H4 (cell line): Measurements from ENCODE around the gene RGS9BP. TPM values are rescaled to one million over a fixed set of nuclear protein-coding genes. Genes with fewer than 3 reads are reported as not detected.
"Not testable (repeated sequence)": the region's sequence is repeated elsewhere in the genome, so short reads cannot be mapped to it uniquely, and the experiment has no call there.

ENCODE experiments used
- DNase-seq: peaks from one replicate; pipeline ENCODE4 v3.0.0-alpha.2; 2015; ENCODE audit warnings: low spot score
- total RNA-seq: library from RNA; depleted of rRNA; stranded (reverse); fragments of >200 nt; shearing (Covaris generic); gene quantifications from 2 replicates; pipeline ENCODE4 v1.2.3, GENCODE V29; 2014; rRNA removed

RGS9BP gene
- total RNA-seq, 1 experiment from 2014 or later = 0.45 TPM

DNA sequence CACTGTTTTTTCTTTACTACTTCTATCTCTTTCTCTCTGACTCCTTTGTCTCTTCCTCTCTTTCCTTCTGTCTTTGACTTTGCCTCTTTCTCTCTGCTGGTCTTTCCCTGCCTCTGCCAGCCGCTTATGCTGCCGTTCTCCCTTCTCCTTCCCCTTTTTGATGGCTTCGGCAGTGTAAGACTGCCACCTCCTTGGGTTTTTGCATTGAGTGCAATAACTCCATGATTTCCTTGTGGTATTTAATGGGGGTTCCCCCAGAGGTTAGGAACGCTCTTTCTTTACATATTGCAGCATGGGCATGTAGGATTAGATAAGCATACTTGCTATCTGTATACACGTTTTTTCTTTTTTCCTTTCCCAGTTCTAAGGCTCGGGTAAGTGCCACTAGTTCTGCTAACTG, 19.9 kb downstream of the RGS9BP start:
- not testable (repeated sequence) for DNase-seq

DNA sequence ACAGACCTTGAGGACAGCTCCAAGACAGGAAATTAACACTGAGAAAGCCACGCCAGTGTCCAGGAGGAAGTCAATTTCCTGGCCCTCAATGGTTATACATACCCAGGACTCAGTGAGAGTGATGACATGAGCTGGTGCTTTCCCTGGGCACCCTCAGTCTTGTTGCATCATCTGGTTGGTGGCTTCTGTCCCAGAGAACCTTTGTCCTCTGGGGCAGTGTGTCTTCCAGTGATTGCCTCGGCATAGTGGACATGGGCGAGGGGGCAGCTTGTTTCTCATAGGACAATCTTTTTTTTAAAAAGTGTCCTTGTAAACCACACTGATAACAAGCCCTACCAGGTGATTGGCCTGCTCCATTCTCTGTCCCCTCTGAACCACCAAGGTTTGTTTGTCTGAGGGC, 21.1 kb downstream of the RGS9BP start:
- DNase-seq = not testable (repeated sequence)

DNA sequence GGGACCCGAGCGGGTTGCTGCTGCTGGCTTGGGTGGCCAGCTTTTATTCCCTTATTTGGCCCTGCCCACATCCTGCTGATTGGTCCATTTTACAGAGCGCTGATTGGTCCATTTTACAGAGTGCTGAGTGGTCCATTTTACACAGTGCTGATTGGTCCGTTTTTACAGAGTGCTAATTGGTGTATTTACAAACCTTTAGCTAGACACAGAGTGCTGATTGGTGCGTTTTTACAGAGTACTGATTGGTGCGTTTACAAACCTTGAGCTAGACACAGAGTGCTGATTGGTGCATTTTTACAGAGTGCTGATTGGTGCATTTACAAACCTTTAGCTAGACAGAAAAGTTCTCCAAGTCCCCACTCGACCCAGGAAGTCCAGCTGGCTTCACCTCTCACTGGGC, 24.5 kb downstream of the RGS9BP start:
- not testable (repeated sequence) for DNase-seq

DNA sequence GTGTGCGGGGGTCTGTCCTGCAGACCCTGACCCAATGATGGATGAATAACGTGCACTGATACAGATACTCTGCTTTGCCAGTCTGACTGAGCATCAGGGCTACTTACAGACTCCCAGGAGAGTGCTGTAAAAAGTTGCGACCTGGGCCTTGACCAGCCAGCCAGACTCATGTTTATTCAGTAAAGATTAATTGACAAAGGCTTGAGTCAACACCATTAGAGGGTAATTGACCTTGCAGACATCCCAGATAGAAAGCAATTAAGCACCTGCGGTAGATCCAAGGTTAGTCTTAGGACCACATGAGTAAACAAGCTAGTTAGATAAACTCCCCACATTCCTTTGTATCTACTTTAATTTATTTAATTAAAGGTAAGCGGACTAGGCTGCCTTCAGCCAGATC, 26.4 kb downstream of the RGS9BP start:
- no peak for DNase-seq

DNA sequence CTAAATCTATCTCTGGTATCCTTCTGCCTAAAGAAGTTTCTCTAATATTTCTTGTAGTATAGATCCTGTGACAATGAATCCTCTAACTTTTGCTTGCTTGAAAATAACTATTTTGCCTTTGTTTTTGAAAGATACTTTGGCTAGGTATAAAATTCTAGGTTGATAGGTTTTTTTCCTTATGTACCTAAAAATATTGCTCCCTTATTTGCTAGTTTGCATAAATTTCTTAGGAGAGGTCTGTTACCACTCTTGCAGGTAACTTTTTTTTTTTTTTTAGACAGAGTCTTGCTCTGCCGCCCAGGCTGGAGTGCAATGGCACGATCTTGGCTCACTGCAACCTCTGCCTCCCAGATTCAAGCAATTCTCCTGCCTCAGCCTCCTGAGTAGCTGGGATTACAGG, 28.4 kb downstream of the RGS9BP start:
- not testable (repeated sequence) for DNase-seq

DNA sequence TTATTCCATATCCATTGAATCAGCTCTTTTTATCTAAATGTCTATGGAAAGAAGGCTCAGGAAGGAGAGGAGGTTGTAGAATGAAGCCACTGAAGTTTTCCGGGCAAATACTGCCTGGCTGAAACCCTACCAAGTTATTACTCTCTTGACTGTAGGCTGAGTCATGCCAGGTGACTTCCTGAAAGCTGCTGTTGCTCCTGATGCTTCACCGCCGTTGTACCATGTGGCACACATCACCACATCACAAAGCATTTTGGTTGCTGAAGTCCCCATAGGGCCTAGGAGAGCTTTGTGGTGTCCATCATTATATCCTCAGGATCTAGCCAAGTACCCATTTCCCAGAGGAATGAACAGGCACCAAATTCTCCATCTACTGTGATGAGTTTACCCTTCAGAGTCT, 32.8 kb downstream of the RGS9BP start:
- DNase-seq = no peak

DNA sequence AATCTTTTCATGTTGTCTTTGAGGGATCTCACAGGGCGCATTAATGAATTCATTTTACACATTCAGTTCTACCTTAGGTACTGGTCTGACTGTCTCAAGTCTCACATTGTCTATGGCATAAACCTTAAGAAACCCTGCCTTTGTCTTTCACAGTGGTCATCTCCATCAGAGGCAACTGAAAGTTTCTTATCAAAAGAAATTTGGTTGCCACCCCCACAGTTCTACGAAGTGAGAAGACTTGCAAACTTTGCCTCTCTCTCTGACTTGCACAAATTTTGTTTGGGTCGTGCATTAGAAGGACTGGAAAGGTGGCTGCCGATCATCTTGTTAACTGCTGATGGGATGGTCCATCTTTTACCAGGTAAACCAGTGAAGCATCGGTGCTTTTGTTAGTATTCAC, 33.4 kb downstream of the RGS9BP start:
- DNase-seq = no peak

DNA sequence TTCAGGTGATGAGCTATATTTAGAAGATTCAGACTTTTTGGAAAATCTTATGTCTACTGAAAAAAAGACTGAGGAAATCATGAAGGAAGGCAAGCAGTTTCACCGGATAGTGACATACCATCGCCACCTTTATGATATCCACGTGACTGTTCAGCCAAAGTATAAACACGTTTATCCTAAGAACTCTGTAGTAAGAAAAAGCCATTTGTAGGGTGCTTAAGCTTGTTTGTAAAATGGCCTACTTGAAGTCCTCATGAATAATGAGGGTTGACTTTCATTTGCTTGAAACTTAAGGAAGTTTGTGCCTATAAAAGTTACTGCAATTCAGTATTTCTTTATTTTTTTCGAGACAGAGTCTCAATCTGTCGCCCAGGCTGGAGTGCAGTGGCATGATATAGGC, 36.1 kb downstream of the RGS9BP start:
- DNase-seq = no peak

DNA sequence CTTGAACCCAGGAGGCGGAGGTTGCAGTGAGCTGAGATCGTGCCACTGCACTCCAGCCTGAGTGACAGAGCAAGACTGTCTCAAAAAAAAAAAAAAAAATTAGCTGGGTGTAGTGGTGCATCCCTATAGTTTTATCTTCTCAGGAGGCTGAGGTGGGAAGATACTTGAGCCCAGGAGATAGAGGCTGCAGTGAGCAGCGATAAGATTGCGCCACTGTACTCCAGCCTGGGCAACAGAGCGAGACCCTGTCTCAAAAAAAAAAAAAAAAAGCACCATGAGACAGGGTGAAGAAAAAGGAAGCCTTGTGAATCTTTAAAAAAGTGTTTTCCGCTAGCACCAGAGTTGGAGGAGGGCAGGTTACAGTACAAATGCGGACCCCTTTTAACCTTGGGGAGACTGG, 40.6 kb downstream of the RGS9BP start:
- not testable (repeated sequence) for DNase-seq

DNA sequence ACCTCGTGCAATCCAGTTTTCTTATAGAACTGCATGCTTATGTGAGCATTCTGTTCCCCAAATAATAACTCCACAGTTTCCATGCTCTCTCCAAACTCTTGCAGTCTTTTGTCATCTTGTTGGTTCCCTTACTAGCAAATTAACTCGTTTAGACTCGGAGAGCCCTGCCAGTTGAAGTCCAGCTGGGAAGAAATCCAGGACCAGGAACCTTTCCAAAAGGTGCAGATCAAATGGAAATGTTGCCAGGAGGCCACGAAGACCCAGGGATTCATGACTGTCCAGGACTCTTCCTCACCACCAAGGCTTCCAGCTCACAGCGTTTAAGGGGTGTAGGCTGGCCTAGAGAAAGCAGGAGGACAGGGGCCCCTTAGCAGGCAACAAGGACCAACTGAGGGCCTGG, 41.8 kb downstream of the RGS9BP start:
- no peak for DNase-seq

DNA sequence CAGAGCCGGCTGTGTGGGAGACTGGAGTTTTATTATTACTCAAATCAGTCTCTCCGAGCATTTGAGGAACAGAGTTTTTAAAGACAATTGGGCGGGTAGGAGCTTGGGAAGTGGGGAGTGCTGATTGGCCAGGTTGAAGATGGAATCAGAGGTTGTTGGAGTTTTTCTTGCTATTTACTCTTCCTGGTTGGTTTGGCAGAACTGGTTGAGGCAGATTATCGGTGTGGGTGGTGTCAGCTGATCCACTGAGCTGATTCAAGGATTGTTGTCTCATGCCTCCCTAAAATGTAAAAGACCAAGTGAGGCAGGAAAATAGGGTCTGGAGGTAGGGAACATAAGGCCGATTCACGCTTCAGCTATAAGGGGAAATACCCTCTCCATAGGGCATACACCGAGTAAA, 42.6 kb downstream of the RGS9BP start:
- DNase-seq = no peak

DNA sequence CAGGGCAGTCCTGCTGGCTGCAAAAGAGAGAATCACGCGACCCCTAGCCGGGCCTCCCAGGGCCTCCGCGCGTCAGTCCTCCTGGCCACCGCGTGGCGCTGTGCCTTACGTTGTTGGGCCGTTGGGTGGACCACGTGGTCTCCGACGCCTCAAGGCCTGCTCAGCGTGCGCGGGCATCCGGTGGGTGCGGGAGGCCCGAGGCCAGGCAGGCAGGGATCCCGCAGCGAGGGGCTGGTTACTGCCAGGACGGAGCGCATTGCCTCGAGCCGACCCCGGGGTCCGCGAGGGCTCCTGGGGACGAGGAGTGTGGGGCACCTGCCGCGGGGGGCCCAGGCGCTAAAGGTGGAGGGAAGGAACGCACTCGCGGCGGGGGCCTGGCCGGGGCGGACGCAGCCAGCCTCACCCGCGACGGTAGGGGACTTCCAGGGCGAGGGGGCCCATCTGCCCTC, 44.0 kb downstream of the RGS9BP start, which contains the start of gene TDRD12:
TSS of gene TDRD12 (plus strand) at position 157 of the 449 bp plus-strand sequence. CDS start 306 bp downstream, outside the sequence.
- DNase-seq = no peak

DNA sequence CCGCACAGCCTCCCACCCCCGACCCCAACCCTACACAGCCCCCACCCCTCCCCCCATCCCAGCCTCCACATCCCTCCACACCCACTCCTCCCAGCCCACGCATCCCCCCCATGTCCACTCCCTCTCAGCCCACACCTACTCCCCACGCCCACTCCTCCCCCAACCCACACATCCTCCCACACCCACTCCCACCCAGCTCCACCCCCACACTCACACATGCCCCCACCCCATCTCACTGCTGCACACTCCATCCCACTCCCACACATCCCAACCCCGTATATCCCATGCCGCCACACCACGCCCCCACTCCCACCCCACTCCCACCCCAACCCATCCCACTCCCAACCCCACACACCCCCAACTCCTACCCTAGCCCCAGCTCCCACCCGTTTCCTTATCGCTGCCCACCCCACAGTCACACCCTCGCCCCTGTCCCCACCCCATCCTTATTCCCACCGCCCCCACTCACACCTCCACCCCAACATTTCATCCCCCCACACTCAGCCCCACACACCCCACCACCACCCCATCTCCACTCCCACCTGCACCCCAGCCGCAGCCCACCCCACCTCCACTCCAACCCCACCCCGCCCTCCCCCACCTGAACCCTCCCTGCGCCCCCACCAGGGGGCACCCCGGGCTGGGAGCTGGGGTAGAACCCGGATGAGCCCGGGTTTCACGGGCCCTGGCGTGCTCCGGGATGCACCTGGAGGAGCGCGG, 44.7 kb downstream of the RGS9BP start:
- no peak for DNase-seq

DNA sequence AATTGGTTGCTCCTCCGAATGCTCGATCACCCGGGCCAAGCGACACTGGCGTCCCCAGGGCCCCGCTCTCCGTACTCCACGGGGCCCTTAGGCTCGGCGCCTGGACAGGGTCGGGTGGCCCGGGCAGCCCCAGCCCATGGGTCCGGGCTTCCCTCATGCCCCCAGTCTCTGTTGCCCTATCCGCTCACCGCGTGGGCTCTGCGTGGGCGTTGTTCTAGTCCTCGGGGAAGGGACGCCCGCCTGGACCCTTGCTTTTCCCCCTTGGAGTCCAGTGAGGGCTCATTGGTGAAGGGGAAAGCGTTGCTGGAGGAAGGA, 45.2 kb downstream of the RGS9BP start:
- no peak for DNase-seq

Other genes starting within 250 kb of the RGS9BP start
- 294 and 308 TPM in 2 replicates for gene PDCD5, start 94.7 kb upstream of the RGS9BP start, total RNA-seq
- gene ANKRD27, start 668 bp upstream of the RGS9BP start, total RNA-seq = 19.3 and 27.6 TPM in 2 replicates
- 15.9 and 19.3 TPM in 2 replicates for gene NUDT19, start 16.0 kb downstream of the RGS9BP start, total RNA-seq
- 0.10 and 0.17 TPM in 2 replicates for gene TDRD12, start 43.9 kb downstream of the RGS9BP start, total RNA-seq
- gene SLC7A9, start 193.9 kb downstream of the RGS9BP start, total RNA-seq = not detected in 2 replicates